HepG2 (cell line): ENCODE measurements around the gene PRCD. TPM values are rescaled to one million over a fixed set of nuclear protein-coding genes. Genes with fewer than 3 reads are reported as not detected.

Experiments
- FOXJ3 ChIP-seq: sonication (generic); formaldehyde crosslinking; IDR thresholded peaks from 2 replicates; pipeline ENCODE4 v1.4.0; 2020; ENCODE audit warnings: missing genetic modification reagents, mild to moderate bottlenecking, borderline replicate concordance
- FOXM1 ChIP-seq: sonication (generic); formaldehyde crosslinking; IDR thresholded peaks from 2 replicates; pipeline ENCODE4 v1.5.0; 2020; ENCODE audit warnings: missing genetic modification reagents
- IRF1 ChIP-seq: sonication (generic); formaldehyde crosslinking; IDR thresholded peaks from 2 replicates; pipeline ENCODE4 v1.4.0; 2020; ENCODE audit warnings: low read depth, mild to moderate bottlenecking, missing genetic modification reagents
- SKIL ChIP-seq: sonication (generic); formaldehyde crosslinking; IDR thresholded peaks from 2 replicates; pipeline ENCODE4 v1.8.0; 2022; ENCODE audit warnings: missing genetic modification reagents, mild to moderate bottlenecking, moderate library complexity, borderline replicate concordance
- ZBTB42 ChIP-seq: sonication (generic); formaldehyde crosslinking; IDR thresholded peaks from 2 replicates; pipeline ENCODE4 v1.5.0; 2020; ENCODE audit warnings: mild to moderate bottlenecking, missing genetic modification reagents
- ZNF230 ChIP-seq: sonication (generic); formaldehyde crosslinking; IDR thresholded peaks from 2 replicates; pipeline ENCODE4 v1.4.0; 2020; ENCODE audit warnings: mild to moderate bottlenecking, missing genetic modification reagents
- ZNF256 ChIP-seq: sonication (generic); formaldehyde crosslinking; conservative IDR thresholded peaks from 2 replicates; pipeline ENCODE4 v1.4.0; 2020; ENCODE audit warnings: missing genetic modification reagents
- ZNF292 ChIP-seq: sonication (generic); formaldehyde crosslinking; IDR thresholded peaks from 2 replicates; pipeline ENCODE4 v1.8.1; 2022; ENCODE audit warnings: mild to moderate bottlenecking, low read depth, missing genetic modification reagents, borderline replicate concordance
- ZNF709 ChIP-seq: sonication (generic); formaldehyde crosslinking; IDR thresholded peaks from 2 replicates; pipeline ENCODE4 v1.5.0; 2020; ENCODE audit warnings: mild to moderate bottlenecking, missing genetic modification reagents
- ZNF782 ChIP-seq: sonication (generic); formaldehyde crosslinking; IDR thresholded peaks from 2 replicates; pipeline ENCODE4 v1.4.0; 2020; ENCODE audit warnings: missing genetic modification reagents, mild to moderate bottlenecking, borderline replicate concordance
- polyA plus RNA-seq, 8 experiments: library from polyadenylated mRNA; depleted of rRNA in 3 of 8; stranded (reverse) in 7 of 8; unstranded in 1 of 8; fragments of >200 nt; fragmentation: Illumina TruSeq in 4 of 8; extraction: Trizol in 4 of 8; gene quantifications; 2 replicates each; pipeline versions ENCODE4 v1.2.1 to v1.2.3, GENCODE V29; 2011 to 2016; ENCODE audit warnings: low read depth in 4 of 8, missing spikeins in 1 of 8, mixed read lengths in 1 of 8; ENCODE audit not compliant: insufficient read depth in 1 of 8
- total RNA-seq, 5 experiments: library from RNA; depleted of rRNA; stranded (reverse); fragments of >200 nt; fragmentation: Illumina TruSeq; extraction: Trizol; gene quantifications; 2 replicates each; pipeline ENCODE4 v1.2.3, GENCODE V29; 2016; ENCODE audit warnings: low read depth in 1 of 5
- TF ChIP-seq, protein P1 (sequence below): sonication (generic); formaldehyde crosslinking; IDR thresholded peaks from 2 replicates; pipeline ENCODE4 v1.4.0; 2020; ENCODE audit warnings: missing genetic modification reagents, mild to moderate bottlenecking, borderline replicate concordance
- TF ChIP-seq, protein P2 (sequence below): sonication (generic); formaldehyde crosslinking; IDR thresholded peaks from 2 replicates; pipeline ENCODE4 v1.4.0; 2020; ENCODE audit warnings: mild to moderate bottlenecking, missing genetic modification reagents
- TF ChIP-seq, protein P3 (sequence below): sonication (generic); formaldehyde crosslinking; IDR thresholded peaks from 2 replicates; pipeline ENCODE4 v1.4.0; 2020; ENCODE audit warnings: missing genetic modification reagents
- TF ChIP-seq, protein P4 (sequence below): sonication (generic); formaldehyde crosslinking; IDR thresholded peaks from 2 replicates; pipeline ENCODE4 v1.4.0; 2020; ENCODE audit warnings: missing genetic modification reagents

The PRCD gene
- total and polyA plus RNA-seq, 2 of the 13 experiments (the other 11 are each of a cell fraction or from before 2014, with no cell fraction given), result 0.51 TPM; not detected in 1

DNA sequence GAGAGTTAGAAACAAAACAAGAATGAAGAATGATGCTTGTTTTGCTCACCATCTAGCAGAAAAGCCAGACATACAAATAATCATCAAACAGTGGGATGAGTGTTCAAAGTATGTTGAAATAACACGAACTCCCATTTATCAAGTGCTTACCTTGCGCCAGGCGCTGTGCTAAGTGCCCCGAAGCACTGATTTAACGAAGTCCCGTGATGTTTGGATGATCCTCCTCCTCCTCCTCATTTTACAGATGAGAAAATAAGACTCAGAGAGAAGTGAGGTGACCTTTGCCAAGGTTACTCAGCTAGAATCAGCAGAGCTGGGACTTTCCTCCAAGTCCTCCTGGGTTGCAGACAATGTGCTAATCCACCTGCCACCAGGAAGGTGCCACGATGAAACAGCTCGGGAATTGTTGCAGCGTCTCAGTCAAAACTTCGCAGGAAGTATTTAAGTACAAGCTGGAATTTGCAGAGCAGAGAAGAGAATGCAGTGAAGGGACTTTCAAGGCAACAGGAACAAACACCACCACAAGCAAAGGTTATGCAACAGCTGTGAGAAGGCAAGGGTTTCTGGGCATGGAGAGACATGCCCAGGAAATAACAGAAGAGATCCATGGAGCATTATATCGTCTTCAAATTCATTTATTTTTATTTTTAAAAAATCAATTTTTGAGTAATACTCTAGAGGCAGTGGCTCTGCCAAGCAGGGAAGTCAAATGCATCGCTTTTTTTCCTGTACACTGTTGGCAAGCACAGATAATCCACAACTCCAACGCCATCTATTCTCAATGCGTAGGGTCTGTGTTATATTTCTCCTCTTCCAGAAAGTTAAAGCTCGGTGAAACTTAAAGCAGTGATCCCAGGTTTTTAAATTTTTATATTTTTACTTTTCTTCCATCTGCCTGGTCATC lies 11.1 kb downstream of the PRCD start (continued):
- TF ChIP-seq, protein P1, sequence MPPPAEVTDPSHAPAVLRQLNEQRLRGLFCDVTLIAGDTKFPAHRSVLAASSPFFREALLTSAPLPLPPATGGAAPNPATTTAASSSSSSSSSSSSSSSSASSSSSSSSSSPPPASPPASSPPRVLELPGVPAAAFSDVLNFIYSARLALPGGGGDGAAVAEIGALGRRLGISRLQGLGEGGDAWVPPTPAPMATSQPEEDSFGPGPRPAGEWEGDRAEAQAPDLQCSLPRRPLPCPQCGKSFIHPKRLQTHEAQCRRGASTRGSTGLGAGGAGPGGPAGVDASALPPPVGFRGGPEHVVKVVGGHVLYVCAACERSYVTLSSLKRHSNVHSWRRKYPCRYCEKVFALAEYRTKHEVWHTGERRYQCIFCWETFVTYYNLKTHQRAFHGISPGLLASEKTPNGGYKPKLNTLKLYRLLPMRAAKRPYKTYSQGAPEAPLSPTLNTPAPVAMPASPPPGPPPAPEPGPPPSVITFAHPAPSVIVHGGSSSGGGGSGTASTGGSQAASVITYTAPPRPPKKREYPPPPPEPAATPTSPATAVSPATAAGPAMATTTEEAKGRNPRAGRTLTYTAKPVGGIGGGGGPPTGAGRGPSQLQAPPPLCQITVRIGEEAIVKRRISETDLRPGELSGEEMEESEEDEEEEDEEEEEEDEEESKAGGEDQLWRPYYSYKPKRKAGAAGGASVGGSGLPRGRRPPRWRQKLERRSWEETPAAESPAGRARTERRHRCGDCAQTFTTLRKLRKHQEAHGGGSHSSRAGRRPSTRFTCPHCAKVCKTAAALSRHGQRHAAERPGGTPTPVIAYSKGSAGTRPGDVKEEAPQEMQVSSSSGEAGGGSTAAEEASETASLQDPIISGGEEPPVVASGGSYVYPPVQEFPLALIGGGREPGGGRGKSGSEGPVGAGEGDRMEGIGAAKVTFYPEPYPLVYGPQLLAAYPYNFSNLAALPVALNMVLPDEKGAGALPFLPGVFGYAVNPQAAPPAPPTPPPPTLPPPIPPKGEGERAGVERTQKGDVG, result peak; percentile 42; the same call in 1 of the 2 replicates
- TF ChIP-seq ZNF230 (peak; percentile 77; the same call in 1 of the 2 replicates), ZNF709 (CRISPR knock-in tag) (no peak), ZNF782 (CRISPR knock-in tag) (no peak), SKIL (CRISPR knock-in tag) (peak; percentile 68), IRF1 (CRISPR knock-in tag) (0 out of 2 replicates have a peak, but pooled peaks have one; percentile 50), ZBTB42 (no peak), ZNF292 (CRISPR knock-in tag) (peak; percentile 65; the same call in 1 of the 2 replicates), ZNF256 (CRISPR knock-in tag) (no peak), FOXM1 (CRISPR knock-in tag) (no peak), FOXJ3 (peak; percentile 59; the same call in 1 of the 2 replicates)
- TF ChIP-seq, protein P2, sequence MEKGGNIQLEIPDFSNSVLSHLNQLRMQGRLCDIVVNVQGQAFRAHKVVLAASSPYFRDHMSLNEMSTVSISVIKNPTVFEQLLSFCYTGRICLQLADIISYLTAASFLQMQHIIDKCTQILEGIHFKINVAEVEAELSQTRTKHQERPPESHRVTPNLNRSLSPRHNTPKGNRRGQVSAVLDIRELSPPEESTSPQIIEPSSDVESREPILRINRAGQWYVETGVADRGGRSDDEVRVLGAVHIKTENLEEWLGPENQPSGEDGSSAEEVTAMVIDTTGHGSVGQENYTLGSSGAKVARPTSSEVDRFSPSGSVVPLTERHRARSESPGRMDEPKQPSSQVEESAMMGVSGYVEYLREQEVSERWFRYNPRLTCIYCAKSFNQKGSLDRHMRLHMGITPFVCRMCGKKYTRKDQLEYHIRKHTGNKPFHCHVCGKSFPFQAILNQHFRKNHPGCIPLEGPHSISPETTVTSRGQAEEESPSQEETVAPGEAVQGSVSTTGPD (CRISPR knock-in tag), result peak; percentile 59; the same call in 1 of the 2 replicates
- TF ChIP-seq, protein P3, sequence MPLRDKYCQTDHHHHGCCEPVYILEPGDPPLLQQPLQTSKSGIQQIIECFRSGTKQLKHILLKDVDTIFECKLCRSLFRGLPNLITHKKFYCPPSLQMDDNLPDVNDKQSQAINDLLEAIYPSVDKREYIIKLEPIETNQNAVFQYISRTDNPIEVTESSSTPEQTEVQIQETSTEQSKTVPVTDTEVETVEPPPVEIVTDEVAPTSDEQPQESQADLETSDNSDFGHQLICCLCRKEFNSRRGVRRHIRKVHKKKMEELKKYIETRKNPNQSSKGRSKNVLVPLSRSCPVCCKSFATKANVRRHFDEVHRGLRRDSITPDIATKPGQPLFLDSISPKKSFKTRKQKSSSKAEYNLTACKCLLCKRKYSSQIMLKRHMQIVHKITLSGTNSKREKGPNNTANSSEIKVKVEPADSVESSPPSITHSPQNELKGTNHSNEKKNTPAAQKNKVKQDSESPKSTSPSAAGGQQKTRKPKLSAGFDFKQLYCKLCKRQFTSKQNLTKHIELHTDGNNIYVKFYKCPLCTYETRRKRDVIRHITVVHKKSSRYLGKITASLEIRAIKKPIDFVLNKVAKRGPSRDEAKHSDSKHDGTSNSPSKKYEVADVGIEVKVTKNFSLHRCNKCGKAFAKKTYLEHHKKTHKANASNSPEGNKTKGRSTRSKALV, result peak; percentile 50; the same call in 1 of the 2 replicates
- TF ChIP-seq, protein P4, sequence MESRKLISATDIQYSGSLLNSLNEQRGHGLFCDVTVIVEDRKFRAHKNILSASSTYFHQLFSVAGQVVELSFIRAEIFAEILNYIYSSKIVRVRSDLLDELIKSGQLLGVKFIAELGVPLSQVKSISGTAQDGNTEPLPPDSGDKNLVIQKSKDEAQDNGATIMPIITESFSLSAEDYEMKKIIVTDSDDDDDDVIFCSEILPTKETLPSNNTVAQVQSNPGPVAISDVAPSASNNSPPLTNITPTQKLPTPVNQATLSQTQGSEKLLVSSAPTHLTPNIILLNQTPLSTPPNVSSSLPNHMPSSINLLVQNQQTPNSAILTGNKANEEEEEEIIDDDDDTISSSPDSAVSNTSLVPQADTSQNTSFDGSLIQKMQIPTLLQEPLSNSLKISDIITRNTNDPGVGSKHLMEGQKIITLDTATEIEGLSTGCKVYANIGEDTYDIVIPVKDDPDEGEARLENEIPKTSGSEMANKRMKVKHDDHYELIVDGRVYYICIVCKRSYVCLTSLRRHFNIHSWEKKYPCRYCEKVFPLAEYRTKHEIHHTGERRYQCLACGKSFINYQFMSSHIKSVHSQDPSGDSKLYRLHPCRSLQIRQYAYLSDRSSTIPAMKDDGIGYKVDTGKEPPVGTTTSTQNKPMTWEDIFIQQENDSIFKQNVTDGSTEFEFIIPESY (CRISPR knock-in tag), result peak; percentile 47
